GM12872 (cell line): Measurements from ENCODE around the gene CAPN10.

ENCODE experiments used
- TF ChIP-seq, protein P1 (sequence below): IDR thresholded peaks from 3 replicates; pipeline ENCODE4 v1.5.1; 2011; ENCODE audit warnings: low read depth, mild to moderate bottlenecking, low read length, moderate library complexity; ENCODE audit not compliant: insufficient read depth

The CAPN10 gene

GRCh38 chr2:240623531-240624010, 37.0 kb downstream of the CAPN10 start:
- TF ChIP-seq, protein P1, sequence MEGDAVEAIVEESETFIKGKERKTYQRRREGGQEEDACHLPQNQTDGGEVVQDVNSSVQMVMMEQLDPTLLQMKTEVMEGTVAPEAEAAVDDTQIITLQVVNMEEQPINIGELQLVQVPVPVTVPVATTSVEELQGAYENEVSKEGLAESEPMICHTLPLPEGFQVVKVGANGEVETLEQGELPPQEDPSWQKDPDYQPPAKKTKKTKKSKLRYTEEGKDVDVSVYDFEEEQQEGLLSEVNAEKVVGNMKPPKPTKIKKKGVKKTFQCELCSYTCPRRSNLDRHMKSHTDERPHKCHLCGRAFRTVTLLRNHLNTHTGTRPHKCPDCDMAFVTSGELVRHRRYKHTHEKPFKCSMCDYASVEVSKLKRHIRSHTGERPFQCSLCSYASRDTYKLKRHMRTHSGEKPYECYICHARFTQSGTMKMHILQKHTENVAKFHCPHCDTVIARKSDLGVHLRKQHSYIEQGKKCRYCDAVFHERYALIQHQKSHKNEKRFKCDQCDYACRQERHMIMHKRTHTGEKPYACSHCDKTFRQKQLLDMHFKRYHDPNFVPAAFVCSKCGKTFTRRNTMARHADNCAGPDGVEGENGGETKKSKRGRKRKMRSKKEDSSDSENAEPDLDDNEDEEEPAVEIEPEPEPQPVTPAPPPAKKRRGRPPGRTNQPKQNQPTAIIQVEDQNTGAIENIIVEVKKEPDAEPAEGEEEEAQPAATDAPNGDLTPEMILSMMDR = no peak

DNA sequence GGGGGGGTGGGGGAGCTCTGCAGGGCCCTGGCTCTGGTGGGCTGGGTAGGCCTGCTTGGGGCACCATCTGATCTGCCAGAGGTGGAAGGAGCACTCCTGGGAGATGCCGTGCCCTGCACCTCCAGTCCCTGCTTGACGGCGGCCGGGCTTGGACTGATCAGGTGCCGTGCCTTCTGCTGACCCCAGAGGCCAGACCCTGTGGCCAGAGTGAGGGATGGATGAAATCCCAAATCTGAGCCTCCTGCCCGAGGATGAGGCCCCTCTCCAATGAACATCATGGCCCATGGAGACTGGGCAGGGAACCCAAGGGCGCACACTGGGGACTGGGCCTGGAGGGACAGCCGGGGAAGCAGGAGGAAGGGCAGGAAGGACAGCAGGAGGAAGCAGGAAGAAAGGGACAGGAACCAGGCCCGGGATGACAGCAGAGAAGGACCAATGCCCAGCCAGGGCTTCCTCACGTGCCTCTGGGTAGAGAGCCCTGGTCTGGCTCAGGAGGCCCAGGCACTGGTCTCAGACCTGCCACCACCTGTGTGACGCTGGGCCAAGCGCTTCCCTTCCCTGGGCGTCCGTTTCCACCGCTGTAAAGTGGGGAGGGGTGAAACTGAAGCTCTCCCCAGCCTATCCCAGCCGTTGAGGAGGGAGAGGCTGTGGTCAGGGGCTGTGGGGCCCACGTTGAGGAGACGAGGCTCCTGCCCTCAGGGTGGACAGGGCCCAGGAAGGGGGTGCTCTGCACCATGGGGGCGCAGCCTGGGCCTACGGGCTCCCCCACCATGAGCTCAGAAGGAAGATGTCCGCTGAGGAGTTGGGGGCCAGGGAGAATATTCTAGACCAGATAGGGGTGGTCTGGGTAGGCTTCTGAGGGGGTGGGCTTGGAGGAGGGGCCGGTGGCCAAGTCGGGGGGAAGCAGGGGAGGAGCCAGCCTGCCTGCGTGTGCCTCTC, 37.7 kb downstream of the CAPN10 start:
- TF ChIP-seq, protein P1 = no peak

- TF ChIP-seq, protein P1 = no peak
Measured at GRCh38 chr2:240624950-240625621, 38.6 kb downstream of the CAPN10 start, which contains the start of gene GPR35. TSS of gene GPR35 (plus strand) at chr2:240625480. CDS start at chr2:240629953, 4,473 bp downstream.

DNA sequence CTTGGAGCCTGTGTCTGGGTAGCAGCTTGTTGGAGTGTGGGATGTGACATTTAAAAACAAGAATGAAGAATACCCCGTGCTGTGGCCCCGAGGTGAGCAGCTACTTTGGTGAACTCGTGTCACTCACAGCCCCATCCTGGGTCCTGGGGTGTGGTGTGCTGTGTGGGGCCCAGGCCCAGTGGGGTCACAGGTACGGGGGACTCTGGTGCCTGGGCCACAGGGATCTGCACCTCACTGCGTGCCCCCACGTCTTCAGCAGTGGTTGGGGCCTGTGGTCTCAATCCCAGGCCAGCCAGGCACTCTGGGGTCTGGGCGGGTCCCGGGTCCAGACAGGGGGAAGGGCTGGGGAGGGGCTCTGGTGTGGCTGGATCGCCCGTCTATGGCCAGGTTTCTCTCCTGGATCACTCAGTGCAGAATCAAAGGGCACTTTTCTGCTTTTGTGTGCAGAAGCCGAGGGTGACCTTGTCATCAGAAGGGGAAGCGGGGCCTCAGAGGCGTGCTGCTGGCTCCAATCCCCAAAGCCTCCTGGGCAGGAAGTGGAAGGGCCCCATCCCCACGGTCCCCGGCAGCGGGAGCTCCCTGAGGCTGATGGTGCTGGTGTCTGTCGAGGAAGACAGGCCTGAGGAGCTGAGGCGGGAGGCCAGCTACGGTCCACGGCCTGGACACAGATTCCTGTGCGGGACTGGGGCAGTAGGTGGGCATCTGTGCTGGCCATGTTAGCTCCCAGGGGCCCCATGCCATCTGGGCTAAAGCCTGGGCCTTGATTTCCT, 40.2 kb downstream of the CAPN10 start:
- TF ChIP-seq, protein P1 = no peak

DNA sequence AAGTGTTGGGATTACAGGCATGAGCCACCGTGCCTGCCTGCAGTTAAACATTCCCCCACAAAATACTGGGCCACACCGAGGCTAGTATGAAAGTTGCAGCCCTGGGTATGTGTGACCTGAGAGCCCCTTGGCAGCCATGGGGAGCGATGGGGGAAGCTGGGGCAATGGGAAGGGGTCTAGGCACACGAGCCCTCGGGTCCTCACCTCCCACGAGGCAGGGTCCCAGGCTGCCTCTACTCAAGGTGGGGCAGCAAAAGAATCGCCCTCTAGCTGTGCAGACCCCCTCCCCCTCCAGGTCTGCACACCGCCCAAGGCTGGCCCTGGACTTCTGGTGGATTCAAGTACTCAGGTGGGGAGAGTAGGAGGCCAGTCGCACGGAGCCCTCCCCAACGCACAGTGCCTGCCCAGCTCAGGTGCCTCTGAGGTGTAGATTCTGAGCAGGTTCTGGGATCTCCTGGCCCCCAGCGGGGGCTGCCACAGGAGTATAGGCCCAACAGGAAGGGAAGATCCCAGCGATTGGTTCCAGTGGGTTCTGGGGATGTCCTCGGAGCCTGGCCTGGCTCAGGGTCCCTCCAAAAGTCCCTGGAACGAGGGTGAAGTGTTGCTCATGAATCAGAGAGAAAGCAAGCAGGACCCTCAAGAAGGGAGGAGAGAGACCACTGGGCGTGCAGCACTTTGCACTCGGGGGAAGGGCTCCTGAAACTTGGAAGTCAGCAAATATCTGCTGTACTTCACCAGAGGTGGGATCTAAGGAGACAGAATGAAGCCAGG, 41.4 kb downstream of the CAPN10 start:
- TF ChIP-seq, protein P1 = no peak

GRCh38 chr2:240628507-240628807, 41.9 kb downstream of the CAPN10 start:
- TF ChIP-seq, protein P1 = no peak
